Measurements from ENCODE around the gene NWD2.

GRCh38 chr4:37219242-37219641 lies 25.3 kb upstream of the NWD2 start:
- TF ChIP-seq MAX (IDR thresholded peaks at IDR 0.05; ENCODE audit: low read depth, low read length), result no peak
- no peak for TF ChIP-seq POLR2A (IDR thresholded peaks at IDR 0.05; ENCODE audit: low read depth, low read length)
- no peak for TF ChIP-seq EZH2 (IDR thresholded peaks at IDR 0.05; ENCODE audit: borderline replicate concordance, control insufficient read depth, low read depth, low read length)
- TF ChIP-seq HDAC2 (IDR thresholded peaks at IDR 0.05), result no peak
- no peak for TF ChIP-seq CTCF (IDR thresholded peaks at IDR 0.05 in 2 of 3, conservative IDR thresholded peaks at IDR 0.05 in 1 of 3; ENCODE audit: control insufficient read depth in 2 of 3, extremely low read depth in 1 of 3, insufficient read depth in 1 of 3, low read depth in 3 of 3, low read length in 3 of 3)
- no peak for TF ChIP-seq ZNF384 (IDR thresholded peaks at IDR 0.05; ENCODE audit: borderline replicate concordance, low read depth, low read length)
- no peak for TF ChIP-seq JUND (IDR thresholded peaks at IDR 0.05; ENCODE audit: low read depth, low read length)
- TF ChIP-seq BHLHE40 (IDR thresholded peaks at IDR 0.05; ENCODE audit: borderline replicate concordance in 1 of 2, low read depth in 2 of 2, low read length in 1 of 2), result no peak
